RWPE1 (cell line): ENCODE measurements around the gene ANKRD33B.

Experiments
- CTCF ChIA-PET: fragments of 350-600 bp; sonication (Branson Sonifier 250); formaldehyde crosslinking; extraction: SDS; loops from one replicate; lab custom pipeline; 2021; lab: Yijun Ruan, JAX
- POLR2A ChIA-PET: fragments of 400-600 bp; formaldehyde crosslinking; extraction: SDS; loops from one replicate; lab custom pipeline; 2020; ENCODE audit warnings: antibody characterized with exemption; ENCODE audit not compliant: low non-redundant PET; lab: Yijun Ruan, JAX
- DNase-seq: peaks from one replicate; pipeline ENCODE4 v3.0.0; 2012; ENCODE audit warnings: low spot score
- H3K27ac ChIP-seq: fragments of 450-650 bp; 2 replicates; pipeline ENCODE4 v1.5.1; 2017
- CTCF ChIP-seq: fragments of 450-650 bp; conservative IDR thresholded peaks from 2 replicates; pipeline ENCODE4 v1.5.1; 2017; ENCODE audit warnings: low read depth, mild to moderate bottlenecking

ANKRD33B gene

DNA sequence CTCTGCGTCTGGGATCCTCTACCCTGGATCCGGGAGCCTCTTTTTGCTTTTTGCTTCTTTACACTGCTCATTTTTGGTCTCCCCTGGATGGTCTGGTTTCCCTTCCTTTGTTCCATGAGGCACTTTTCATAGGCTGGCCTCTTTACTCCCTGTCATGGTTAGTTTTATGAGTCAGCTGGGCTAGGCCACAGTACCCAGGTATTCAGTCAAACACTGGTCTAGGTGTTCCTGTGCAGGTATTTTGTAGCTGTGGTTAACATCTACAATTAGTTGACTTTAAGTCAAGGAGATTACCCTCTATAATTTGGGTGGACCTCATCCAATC, 17.5 kb downstream of the ANKRD33B start:
- no peak overlapping the region for H3K27ac ChIP-seq
- POLR2A ChIA-PET, result no interaction called here
- CTCF ChIA-PET, result interaction anchor here (0.7 kb wide), 1 partner anchor 128 kb away, joined by 3 read pairs; no protein-coding TSS in a partner anchor
- TF ChIP-seq CTCF, result no peak
- no peak for DNase-seq

GRCh38 chr5:10581867-10582511, 18.1 kb downstream of the ANKRD33B start:
- no peak for TF ChIP-seq CTCF
- POLR2A ChIA-PET, result no interaction called here
- DNase-seq, result no peak
- no peak overlapping the region for H3K27ac ChIP-seq
- CTCF ChIA-PET, result interaction anchor here (0.6 to 0.7 kb wide), 2 partner anchors 37 to 129 kb away, joined by 3 to 6 read pairs; no protein-coding TSS in a partner anchor

DNA sequence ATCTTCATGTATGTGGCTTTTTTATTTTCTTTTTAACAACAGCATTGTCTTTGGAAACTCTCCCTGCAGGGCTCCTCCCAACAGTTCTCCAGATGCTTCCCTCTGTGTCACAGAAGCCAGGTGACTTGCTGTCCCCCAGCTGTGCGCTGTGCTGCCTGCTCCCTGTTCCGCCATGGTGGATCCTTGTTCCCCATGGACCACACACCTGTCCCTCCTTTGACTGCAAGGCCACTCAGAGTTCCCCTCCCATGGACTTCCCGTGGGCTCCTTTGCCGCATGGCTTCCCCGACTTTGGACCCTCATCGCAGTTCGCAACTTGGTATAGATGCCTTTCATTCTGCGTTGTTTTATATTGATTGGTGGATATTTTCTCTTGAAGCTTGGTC, 18.6 kb downstream of the ANKRD33B start:
- ChIA-PET CTCF (interaction anchor here (0.6 kb wide), 1 partner anchor 37 kb away, joined by 6 read pairs; no protein-coding TSS in a partner anchor), POLR2A (no interaction called here)
- no peak for DNase-seq
- no peak overlapping the region for H3K27ac ChIP-seq
- TF ChIP-seq CTCF, result no peak

DNA sequence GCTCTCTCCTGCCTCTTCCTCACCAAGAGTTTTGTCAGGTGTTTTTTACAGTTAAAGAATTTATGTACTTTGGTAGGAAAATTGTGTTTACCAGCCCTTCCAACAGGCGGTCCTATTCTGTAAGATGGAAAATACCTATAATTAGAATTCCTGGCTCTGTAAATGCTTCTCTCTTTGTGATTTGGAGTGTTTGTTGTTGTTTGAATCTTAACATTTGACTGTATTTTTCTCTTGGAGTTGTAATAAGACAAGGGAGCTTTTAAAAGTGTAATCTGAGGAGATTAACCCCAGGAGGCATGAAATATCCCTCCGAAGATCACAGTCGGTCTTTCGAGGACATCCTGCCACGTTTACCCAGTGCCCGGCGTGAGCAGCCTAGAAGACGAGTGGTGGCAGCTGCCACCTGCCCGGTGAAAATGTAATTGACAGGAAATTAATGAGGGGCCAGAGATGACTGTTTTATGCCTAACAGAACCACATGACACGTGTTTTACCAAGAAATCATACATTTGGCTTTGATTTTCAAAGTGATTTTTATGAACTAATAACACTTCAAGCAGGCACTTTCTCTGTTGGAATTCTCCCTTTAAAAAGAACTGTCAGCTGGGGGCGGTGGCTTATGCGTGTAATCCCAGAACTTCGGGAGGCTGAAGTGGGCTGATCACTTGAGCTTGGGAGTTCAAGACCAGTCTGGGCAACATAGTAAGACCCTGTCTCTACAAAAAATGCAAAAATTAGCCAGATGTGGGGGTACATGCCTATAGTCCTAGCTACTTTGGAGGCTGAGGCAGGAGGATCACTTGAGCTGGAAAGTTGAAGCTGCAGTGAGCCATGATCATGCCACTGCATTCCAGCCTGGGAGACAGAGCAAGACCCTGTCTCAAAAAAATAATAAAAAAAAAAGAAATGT, 20.0 kb downstream of the ANKRD33B start:
- TF ChIP-seq CTCF, result no peak
- H3K27ac ChIP-seq, result no peak overlapping the region
- CTCF ChIA-PET, result no interaction called here
- no peak for DNase-seq
- POLR2A ChIA-PET, result no interaction called here

- no peak overlapping the region for H3K27ac ChIP-seq
- no peak for DNase-seq
- CTCF ChIA-PET, result no interaction called here
- TF ChIP-seq CTCF, result no peak
- POLR2A ChIA-PET, result no interaction called here
Measured at GRCh38 chr5:10584714-10585517, 21.0 kb downstream of the ANKRD33B start.

- DNase-seq, result no peak
- POLR2A ChIA-PET, result no interaction called here
- no peak for TF ChIP-seq CTCF
- no peak overlapping the region for H3K27ac ChIP-seq
- CTCF ChIA-PET, result no interaction called here
Measured at GRCh38 chr5:10585518-10585915, 21.6 kb downstream of the ANKRD33B start.
